Caco-2 (cell line): Measurements from ENCODE around the gene DNAAF5. TPM values are rescaled to one million over a fixed set of nuclear protein-coding genes. Genes with fewer than 3 reads are reported as not detected.

Source experiments
- BruUV-seq: library from RNA; stranded (reverse); fragments of 400-500 nt; replicated peaks from 2 replicates; lab custom pipeline; 2021; lab: Mats Ljungman, UMichigan
- CTCF ChIA-PET: fragments of 300-600 bp; sonication (Branson Sonifier 250); formaldehyde crosslinking; loops from one replicate; lab custom pipeline; 2022; ENCODE audit warnings: antibody characterized with exemption; lab: Charles Lee
- POLR2A ChIA-PET: fragments of 300-600 bp; sonication (Branson Sonifier 250); formaldehyde crosslinking; loops from one replicate; lab custom pipeline; 2022; ENCODE audit warnings: antibody characterized with exemption; lab: Charles Lee
- DNase-seq, 2 experiments: peaks; one replicate each; pipeline versions ENCODE4 v3.0.0 to v3.0.0-alpha.2; 2020 to 2022
- H3K27me3 ChIP-seq: replicated peaks from 2 replicates; pipeline ENCODE4 v1.6.0; 2011; ENCODE audit warnings: low read length; ENCODE audit not compliant: control insufficient read depth, insufficient read depth
- H3K36me3 ChIP-seq: 2 replicates; pipeline ENCODE4 v1.5.1; 2011; ENCODE audit warnings: low read length; ENCODE audit not compliant: control insufficient read depth, insufficient read depth
- H3K4me1 ChIP-seq: fragments of 250-450 bp; sonication (Bioruptor Pico); 2 replicates; pipeline ENCODE4 v1.5.1; 2020; ENCODE audit warnings: mild to moderate bottlenecking
- H3K4me3 ChIP-seq: 2 replicates; pipeline ENCODE4 v1.5.1; 2011; ENCODE audit warnings: low read depth, mild to moderate bottlenecking, control low read depth, low read length
- H3K9me3 ChIP-seq: fragments of 250-450 bp; sonication (Bioruptor Pico); 2 replicates; pipeline ENCODE4 v1.5.1; 2020; ENCODE audit warnings: mild to moderate bottlenecking, moderate library complexity
- H3K27ac Mint-ChIP-seq: one replicate; pipeline ENCODE4 v1.8.0; 2022; ENCODE audit warnings: mixed read lengths; ENCODE audit not compliant: unreplicated experiment
- H3K27me3 Mint-ChIP-seq: one replicate; pipeline ENCODE4 v1.8.0; 2022; ENCODE audit warnings: mixed read lengths; ENCODE audit not compliant: insufficient read depth, unreplicated experiment
- H3K36me3 Mint-ChIP-seq: one replicate; pipeline ENCODE4 v1.8.0; 2022; ENCODE audit warnings: mild to moderate bottlenecking, mixed read lengths; ENCODE audit not compliant: insufficient read depth, unreplicated experiment
- H3K4me1 Mint-ChIP-seq: one replicate; pipeline ENCODE4 v1.8.0; 2022; ENCODE audit warnings: low read depth, mixed read lengths; ENCODE audit not compliant: unreplicated experiment
- H3K4me3 Mint-ChIP-seq: one replicate; pipeline ENCODE4 v1.8.0; 2022; ENCODE audit warnings: mild to moderate bottlenecking, moderate library complexity, mixed read lengths; ENCODE audit not compliant: unreplicated experiment
- H3K9me3 Mint-ChIP-seq: one replicate; pipeline ENCODE4 v1.8.0; 2022; ENCODE audit warnings: mixed read lengths; ENCODE audit not compliant: unreplicated experiment
- intact Hi-C: fragments of 100-400 bp; cut with micrococcal nuclease; formaldehyde crosslinking; loops from one replicate; pipeline ENCODE4 v1.10.0; 2022; ENCODE audit not compliant: unreplicated experiment
- total RNA-seq: library from RNA; stranded (reverse); gene quantifications from 2 replicates; pipeline ENCODE4 v1.2.3, GENCODE V29; 2022
- TF ChIP-seq, protein P1 (sequence below), 2 experiments: fragments of 200-600 bp in 1 of 2; IDR thresholded peaks; 1 replicate in 1 of 2; 2 replicates in 1 of 2; pipeline versions ENCODE4 v1.5.1 to v1.8.0; 2011 to 2022; ENCODE audit warnings: antibody characterized with exemption in 1 of 2, control low read depth in 1 of 2, inconsistent platforms in 1 of 2, low read depth in 1 of 2, low read length in 1 of 2, mild to moderate bottlenecking in 1 of 2, moderate library complexity in 1 of 2; ENCODE audit not compliant: insufficient read depth in 1 of 2, severe bottlenecking in 1 of 2, unreplicated experiment in 1 of 2

DNAAF5 gene
- total RNA-seq, 1 experiment from 2014 or later = 51.4 TPM

- Mint-ChIP-seq H3K27ac (no peak overlapping the region), H3K4me3 (no peak overlapping the region), H3K9me3 (no peaks in the 10 kb centered on the region), H3K36me3 (peaks cover 32% of the 10 kb centered on the region), H3K4me1 (peaks cover 9% of the 10 kb centered on the region), H3K27me3 (no peaks in the 10 kb centered on the region)
- ChIA-PET POLR2A (no interaction called here), CTCF (no interaction called here)
- DNase-seq = no peak
- H3K4me3 ChIP-seq = no peak overlapping the region
- no peaks in the 10 kb centered on the region for H3K27me3 ChIP-seq
- H3K36me3 ChIP-seq = peaks cover 9% of the 10 kb centered on the region
- TF ChIP-seq, protein P1, sequence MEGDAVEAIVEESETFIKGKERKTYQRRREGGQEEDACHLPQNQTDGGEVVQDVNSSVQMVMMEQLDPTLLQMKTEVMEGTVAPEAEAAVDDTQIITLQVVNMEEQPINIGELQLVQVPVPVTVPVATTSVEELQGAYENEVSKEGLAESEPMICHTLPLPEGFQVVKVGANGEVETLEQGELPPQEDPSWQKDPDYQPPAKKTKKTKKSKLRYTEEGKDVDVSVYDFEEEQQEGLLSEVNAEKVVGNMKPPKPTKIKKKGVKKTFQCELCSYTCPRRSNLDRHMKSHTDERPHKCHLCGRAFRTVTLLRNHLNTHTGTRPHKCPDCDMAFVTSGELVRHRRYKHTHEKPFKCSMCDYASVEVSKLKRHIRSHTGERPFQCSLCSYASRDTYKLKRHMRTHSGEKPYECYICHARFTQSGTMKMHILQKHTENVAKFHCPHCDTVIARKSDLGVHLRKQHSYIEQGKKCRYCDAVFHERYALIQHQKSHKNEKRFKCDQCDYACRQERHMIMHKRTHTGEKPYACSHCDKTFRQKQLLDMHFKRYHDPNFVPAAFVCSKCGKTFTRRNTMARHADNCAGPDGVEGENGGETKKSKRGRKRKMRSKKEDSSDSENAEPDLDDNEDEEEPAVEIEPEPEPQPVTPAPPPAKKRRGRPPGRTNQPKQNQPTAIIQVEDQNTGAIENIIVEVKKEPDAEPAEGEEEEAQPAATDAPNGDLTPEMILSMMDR (IDR thresholded peaks at IDR 0.05; ENCODE audit: insufficient read depth in 1 of 2, low read depth in 1 of 2, low read length in 1 of 2, severe bottlenecking in 1 of 2, unreplicated experiment in 1 of 2) = no peak
- H3K9me3 ChIP-seq = peaks cover 11% of the 10 kb centered on the region
- H3K4me1 ChIP-seq = no peaks in the 10 kb centered on the region
- intact Hi-C loops = no loop called here
- no TSS peak for BruUV-seq
Observed at GRCh38 chr7:738241-738640, 11.7 kb downstream of the DNAAF5 start.

DNA sequence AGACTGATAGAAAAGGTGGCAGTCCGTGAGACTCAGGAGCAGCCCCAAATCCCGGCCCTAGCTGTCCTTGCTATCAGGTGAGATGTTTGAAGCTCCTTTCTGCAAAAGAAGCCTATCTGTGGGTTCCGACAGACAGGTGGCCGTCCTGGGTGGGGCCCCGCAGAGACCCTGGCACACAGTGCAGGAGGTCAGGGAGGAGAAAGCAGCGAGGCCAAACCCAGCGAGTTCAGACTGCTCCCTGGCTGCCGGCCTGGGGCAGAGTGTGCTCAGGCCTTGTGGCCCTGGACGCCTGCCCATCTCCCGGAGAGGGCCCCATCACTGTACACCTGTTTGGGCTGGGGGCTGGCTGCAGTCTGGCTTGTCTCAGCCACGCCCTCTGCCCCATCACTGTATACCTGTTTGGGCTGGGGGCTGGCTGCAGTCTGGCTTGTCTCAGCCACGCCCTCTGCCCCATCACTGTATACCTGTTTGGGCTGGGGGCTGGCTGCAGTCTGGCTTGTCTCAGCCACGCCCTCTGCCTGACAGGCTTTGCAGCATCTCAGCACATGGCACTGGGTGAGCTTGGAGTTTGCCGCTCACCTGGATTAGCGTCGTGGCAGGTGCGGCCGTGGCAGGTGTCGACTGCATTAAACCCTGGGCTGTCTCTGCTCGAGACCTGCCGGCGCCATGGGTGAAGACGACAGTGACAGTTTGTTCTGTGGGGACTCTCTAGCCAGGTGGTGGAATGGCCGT is 12.4 kb downstream of the DNAAF5 start:
- Histone ChIP-seq H3K4me1 (no peaks in the 10 kb centered on the region), H3K9me3 (peaks cover 4% of the 10 kb centered on the region; the same call in 1 of the 2 replicates), H3K36me3 (peaks cover 9% of the 10 kb centered on the region), H3K4me3 (no peak overlapping the region), H3K27me3 (no peaks in the 10 kb centered on the region)
- peaks cover 35% of the 10 kb centered on the region for H3K36me3 Mint-ChIP-seq
- no peaks in the 10 kb centered on the region for H3K9me3 Mint-ChIP-seq
- BruUV-seq = no TSS peak
- POLR2A ChIA-PET = interaction anchor here (0.5 kb wide), 1 partner anchor 23 kb away, joined by 3 read pairs; no protein-coding TSS in a partner anchor
- H3K27ac Mint-ChIP-seq = no peak overlapping the region
- H3K4me3 Mint-ChIP-seq = no peak overlapping the region
- TF ChIP-seq, protein P1 (IDR thresholded peaks at IDR 0.05; ENCODE audit: insufficient read depth in 1 of 2, low read depth in 1 of 2, low read length in 1 of 2, severe bottlenecking in 1 of 2, unreplicated experiment in 1 of 2) = no peak
- CTCF ChIA-PET = no interaction called here
- H3K4me1 Mint-ChIP-seq = peaks cover 9% of the 10 kb centered on the region
- no peaks in the 10 kb centered on the region for H3K27me3 Mint-ChIP-seq
- intact Hi-C loops = no loop called here
- peak in 1 of 2 experiments; percentile 18 for DNase-seq

- peak in 1 of 2 experiments; percentile 21 for DNase-seq
- Mint-ChIP-seq H3K27me3 (no peaks in the 10 kb centered on the region), H3K4me3 (no peak overlapping the region), H3K27ac (no peak overlapping the region), H3K4me1 (peaks cover 9% of the 10 kb centered on the region), H3K9me3 (no peaks in the 10 kb centered on the region), H3K36me3 (peaks cover 35% of the 10 kb centered on the region)
- TF ChIP-seq, protein P1 (IDR thresholded peaks at IDR 0.05; ENCODE audit: insufficient read depth in 1 of 2, low read depth in 1 of 2, low read length in 1 of 2, severe bottlenecking in 1 of 2, unreplicated experiment in 1 of 2) = no peak
- CTCF ChIA-PET = no interaction called here
- H3K9me3 ChIP-seq = 0 out of 2 replicates have a peak, but pooled peaks cover 2% of the 10 kb centered on the region
- H3K36me3 ChIP-seq = peaks cover 9% of the 10 kb centered on the region
- intact Hi-C loops = no loop called here
- no TSS peak for BruUV-seq
- POLR2A ChIA-PET = interaction anchor here (0.5 kb wide), 1 partner anchor 24 kb away, joined by 3 read pairs; no protein-coding TSS in a partner anchor
- no peaks in the 10 kb centered on the region for H3K4me1 ChIP-seq
- H3K4me3 ChIP-seq = no peak overlapping the region
- H3K27me3 ChIP-seq = no peaks in the 10 kb centered on the region
Observed at GRCh38 chr7:739455-739982, 13.0 kb downstream of the DNAAF5 start.
